GM18519 (cell line): ENCODE measurements around the gene TTC27.
"Not testable (repeated sequence)": the region's sequence is repeated elsewhere in the genome, so short reads cannot be mapped to it uniquely, and the experiment has no call there.

Source experiments
- ATAC-seq: cut with Tn5 transposase; IDR thresholded peaks from one replicate; pipeline ENCODE4 v1.9.1; 2021; ENCODE audit warnings: mild to moderate bottlenecking, moderate library complexity; ENCODE audit not compliant: unreplicated experiment, low FRiP score

TTC27 gene

DNA sequence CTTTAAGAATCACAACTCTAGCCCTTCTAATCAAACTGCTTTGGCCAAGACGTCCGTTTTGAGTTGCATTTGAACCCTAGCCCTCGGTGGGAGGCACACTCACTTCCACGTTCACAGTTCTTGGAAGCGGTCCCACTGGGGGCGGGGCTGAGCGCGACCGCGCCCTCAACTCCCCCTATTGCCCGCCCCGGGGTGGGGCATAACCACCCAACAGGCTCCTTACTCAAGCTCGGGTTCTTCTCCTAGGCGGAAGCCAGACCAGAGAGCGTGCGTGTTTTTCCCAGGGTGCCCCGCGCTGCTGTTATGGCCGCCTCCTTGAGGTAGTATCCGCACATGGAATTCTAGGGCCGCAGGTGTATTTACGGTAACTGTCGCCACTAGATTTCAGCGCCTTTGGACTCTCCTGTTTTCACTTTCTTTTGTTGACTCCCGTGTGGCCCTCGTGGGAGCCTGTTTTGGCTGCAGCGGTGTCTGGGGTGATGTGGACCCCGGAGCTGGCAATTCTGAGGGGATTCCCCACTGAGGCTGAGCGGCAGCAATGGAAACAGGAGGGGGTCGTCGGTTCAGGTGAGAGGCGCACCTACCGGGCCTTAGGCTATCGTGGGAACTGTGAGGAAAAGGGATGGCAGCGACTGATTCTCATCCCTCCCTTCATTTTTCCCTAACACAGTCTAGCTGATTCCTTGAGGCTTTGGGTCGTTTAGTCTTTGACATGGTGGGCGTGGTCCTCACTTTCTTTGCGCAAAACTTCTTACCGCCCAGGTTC is at the start of gene TTC27:
Gene TTC27, plus strand, starts transcription at position 237 of the 766 bp plus-strand sequence. Its CDS starts 243 bp downstream, at position 480.
- peak; percentile 100 for ATAC-seq

DNA sequence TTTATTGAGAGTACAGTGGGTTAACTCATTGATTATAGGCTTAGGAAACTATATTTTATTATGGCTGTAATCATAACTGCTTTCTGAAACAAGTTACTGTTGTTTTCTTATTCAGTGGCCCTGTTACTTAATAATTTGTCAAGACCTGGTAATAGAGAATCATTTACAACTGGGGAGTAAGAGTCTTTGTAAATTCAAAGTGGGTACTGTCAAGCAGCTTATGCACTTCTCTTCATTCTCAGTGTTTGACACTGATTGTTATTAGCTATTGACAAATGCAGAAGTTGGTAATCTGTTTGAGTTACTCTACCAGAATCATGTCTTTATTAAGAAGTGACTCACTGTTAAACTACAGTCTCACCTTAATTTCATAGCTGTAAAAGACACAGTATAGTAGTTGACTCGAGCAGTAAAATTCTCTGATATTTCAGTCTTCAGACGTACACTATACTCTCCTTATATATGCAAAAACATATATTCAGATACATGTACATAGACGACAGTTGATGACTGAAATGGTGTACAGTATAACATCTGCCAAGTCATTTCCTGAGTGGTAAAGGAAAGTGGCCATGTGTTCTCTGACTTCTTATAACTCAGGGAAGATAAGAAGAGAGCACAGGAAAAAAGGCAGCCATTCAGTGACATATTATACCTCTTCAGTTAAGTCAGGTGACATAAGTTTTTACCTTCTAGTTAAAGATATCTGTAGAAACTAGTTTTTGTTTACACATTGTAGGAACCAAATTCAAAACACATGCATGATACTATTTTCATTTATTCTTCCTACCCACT is 36.0 kb upstream of the TTC27 start:
- peak; percentile 65 for ATAC-seq

GRCh38 chr2:32594573-32594972 is 33.3 kb upstream of the TTC27 start:
- no peak for ATAC-seq

- ATAC-seq, result no peak
Measured at GRCh38 chr2:32611366-32611765, 16.5 kb upstream of the TTC27 start.

- ATAC-seq, result no peak
Measured at GRCh38 chr2:32611771-32612170, 16.1 kb upstream of the TTC27 start.

DNA sequence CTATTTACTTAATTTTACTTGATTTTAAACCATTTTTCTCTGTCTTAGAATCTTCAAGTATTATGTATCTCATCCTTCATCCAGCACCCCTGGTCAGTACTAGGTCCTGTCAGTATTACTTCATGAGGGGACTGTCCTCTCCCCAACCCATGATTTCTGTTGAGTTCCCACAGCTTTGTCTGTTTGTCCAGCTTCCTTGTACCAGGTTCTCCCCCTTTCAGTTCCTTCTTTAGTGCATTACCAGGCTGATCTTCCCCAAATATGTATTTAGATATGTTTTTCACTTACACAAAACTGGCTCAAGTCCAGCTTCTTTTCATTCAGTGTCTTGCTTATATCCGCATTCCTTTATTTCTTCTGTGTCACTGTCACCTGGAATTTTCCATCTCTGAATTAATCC is 13.8 kb upstream of the TTC27 start:
- ATAC-seq, result no peak

- ATAC-seq, result no peak
Measured at GRCh38 chr2:32617599-32618189, 10.2 kb upstream of the TTC27 start.

DNA sequence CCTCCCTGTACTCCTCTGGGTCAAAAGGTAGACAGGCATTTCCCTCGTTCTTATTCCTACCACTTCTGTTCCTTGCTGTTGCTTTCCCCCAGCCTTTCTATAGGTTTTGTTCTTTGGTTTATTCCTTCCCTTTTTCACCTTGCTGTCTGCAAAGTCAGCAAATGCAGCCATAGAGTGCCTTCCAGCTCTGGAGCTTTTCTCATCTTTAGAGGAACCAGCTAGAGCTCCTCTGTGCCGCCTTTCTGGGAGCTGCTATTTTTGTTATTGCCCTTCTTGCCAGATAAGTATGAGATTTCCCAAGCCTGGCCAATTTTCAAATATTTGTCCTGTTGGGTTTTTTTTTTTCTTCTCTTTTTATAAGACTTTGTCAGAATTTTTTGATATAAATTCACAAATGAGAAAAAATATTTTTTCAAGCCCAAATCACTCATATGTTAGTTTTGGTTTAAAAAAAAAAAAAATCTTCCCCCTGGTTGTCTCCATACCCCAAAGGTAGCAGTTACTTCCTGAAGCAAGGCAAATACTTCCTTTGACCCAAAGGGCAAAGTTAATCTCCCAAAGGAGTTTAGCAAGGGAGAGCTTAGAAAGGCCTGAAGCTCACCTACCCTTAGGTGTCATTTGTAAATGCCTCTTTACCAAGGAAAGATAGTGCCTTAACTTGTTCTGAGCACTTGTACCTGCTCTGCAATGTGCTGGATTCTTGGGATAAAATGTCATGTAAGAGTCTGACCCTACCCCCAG is 5.1 kb upstream of the TTC27 start:
- ATAC-seq, result no peak

- ATAC-seq, result no peak
Measured at GRCh38 chr2:32623311-32623706, 4.5 kb upstream of the TTC27 start.

DNA sequence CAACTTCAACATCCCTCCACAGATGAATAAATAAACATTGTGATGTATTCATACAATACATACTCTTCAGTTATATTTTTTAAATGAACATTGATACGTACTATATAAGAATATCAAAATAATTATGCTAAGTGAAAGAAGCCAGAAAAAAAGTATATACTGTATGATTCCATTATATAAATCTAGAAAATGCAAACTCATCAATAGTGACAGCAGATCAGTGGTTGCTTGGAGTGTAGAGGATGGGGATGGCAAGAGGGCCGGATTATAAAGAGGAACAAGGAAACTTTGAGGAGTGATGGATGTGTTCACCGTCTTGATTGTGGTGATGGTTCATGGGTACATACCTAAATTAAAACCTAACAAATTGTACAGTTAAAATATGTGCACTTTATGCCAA is 3.0 kb upstream of the TTC27 start:
- no peak for ATAC-seq

DNA sequence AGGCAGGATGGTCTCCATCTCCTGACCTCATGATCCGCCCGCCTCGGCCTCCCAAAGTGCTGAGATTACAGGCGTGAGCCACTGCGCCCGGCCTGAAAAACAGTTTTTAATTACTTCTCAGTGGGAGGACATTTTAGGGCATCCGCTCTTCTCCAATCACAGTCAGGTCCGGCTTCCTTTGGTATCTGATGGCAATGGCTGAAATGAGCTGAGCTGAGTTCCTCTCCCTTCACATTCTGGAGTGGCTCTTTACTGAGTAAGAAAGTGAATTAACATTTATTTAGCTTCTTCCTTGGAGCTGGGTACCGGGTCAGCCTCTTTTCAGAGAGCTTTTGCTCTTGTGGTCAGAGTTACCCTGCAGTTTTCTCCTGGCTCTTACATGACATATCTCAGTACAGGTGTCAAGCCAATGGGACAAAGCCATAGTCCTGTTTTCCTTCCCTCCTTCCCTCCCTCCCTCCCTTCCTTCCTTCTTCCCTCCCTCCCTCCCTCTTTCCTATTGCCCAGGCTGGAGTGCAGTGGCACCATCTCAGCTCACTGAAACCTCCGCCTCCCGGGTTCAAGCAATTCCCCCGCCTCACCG is 1.1 kb upstream of the TTC27 start:
- no peak for ATAC-seq

GRCh38 chr2:32627441-32627813 is 423 bp upstream of the TTC27 start:
- ATAC-seq, result peak; percentile 23

GRCh38 chr2:32632089-32632488 is 4.2 kb downstream of the TTC27 start:
- no peak for ATAC-seq

DNA sequence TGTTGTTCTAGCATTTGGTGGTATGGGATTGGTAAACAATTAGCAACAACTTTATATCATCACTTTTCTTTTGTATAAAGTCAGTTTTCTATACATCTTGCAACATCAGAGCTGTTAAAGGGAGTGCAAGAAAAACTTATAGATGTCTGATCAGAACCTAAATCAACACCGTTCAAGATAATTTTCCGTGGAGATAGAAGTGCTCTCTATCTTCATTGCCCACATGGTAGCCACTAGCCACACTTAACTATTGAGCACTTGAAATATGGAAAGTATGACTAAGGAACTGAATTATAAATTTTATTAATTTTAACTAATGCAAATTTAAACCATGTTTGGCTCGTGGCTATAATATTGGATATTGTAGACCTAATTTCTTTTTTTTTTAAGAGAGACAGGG is 5.2 kb downstream of the TTC27 start:
- no peak for ATAC-seq

GRCh38 chr2:32638548-32638947 is 10.7 kb downstream of the TTC27 start:
- not testable (repeated sequence) for ATAC-seq

DNA sequence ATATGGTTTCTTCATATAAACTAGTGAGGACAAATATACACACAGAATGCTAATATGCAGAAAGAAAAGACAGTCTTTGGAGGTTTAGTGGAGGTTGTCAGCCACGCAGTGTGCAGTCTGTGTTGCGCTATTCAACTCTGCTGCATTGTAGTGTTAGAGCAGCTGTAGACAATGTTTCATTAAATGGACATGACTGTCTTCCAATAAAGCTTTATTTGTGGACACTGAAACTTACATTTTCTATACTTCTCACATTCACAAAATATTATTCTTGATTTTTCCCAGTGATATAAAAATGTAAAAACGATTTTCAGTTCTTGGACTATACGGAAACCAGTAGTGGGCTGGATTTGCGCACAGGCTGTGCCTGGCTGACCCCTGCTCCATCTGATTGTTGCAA is 13.3 kb downstream of the TTC27 start:
- no peak for ATAC-seq

- ATAC-seq, result no peak
Measured at GRCh38 chr2:32647180-32647651, 19.4 kb downstream of the TTC27 start.

- ATAC-seq, result no peak
Measured at GRCh38 chr2:32652555-32653209, 24.8 kb downstream of the TTC27 start.

GRCh38 chr2:32656069-32656468 is 28.2 kb downstream of the TTC27 start:
- no peak for ATAC-seq

- no peak for ATAC-seq
Measured at GRCh38 chr2:32663864-32664263, 36.0 kb downstream of the TTC27 start.
